Measurements from ENCODE around the gene KIF23. TPM values are rescaled to one million over a fixed set of nuclear protein-coding genes. Genes with fewer than 3 reads are reported as not detected.
"Not testable (repeated sequence)": the region's sequence is repeated elsewhere in the genome, so short reads cannot be mapped to it uniquely, and the experiment has no call there.

KIF23 gene
- total and polyA plus RNA-seq, 8 donors: 3.5 to 69.2 (median 31.0) TPM

GRCh38 chr15:69375151-69375790, 38.9 kb upstream of the KIF23 start:
- Histone ChIP-seq H3K4me1 (no peaks in the 10 kb centered on the region), H3K9me3 (no peaks in the 10 kb centered on the region), H3K27me3 (no peaks in the 10 kb centered on the region), H3K36me3 (no peaks in the 10 kb centered on the region), H3K4me3 (no peak overlapping the region), H3K27ac (no peak overlapping the region)
- no peak for DNase-seq
- TF ChIP-seq CTCF (IDR thresholded peaks at IDR 0.05): no peak
- no peak for ATAC-seq
- intact Hi-C loops (cut with DNase I): no loop called here

DNA sequence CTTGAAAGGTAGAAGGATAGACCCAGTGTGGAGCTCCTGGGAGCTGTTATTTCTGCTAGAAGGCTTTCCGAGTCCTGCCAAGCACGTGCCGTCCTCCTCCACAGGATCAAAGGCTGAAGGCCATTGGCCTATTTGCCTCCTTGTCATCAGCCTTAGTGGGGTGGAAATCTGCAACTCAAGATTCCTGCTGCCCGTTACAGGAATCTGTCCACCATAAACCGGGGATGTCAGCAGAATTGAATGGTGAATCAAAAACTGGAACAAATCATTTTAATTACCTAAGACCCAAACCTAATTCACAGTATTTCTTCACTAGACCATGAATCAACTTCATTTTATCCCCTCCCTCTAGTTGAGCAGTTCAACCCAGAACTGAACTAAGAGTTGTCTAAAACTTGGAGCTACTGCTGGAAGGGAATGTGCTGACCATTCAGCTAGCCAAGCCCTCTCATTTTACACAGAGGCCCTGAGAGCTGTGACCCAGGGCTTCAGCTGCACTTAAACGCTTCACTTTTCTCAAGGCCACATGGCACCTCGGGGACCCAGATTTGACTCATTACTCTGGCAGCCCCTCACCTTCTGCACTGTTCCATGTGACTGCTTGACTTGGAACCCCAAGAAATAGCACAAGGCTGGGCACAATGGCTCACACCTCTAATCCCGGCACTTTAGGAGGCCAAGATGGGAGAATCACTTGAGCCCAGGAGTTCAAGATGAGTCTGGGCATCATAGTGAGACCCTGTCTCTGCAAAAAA, 36.8 kb upstream of the KIF23 start:
- no peaks in the 10 kb centered on the region for H3K4me1 ChIP-seq
- no peaks in the 10 kb centered on the region for H3K9me3 ChIP-seq
- DNase-seq (no peak), ATAC-seq (no peak)
- H3K27ac ChIP-seq: no peak overlapping the region
- H3K36me3 ChIP-seq: no peaks in the 10 kb centered on the region
- H3K4me3 ChIP-seq: no peak overlapping the region
- no peaks in the 10 kb centered on the region for H3K27me3 ChIP-seq
- no peak for TF ChIP-seq CTCF (IDR thresholded peaks at IDR 0.05)
- intact Hi-C loops (cut with DNase I): no loop called here

- H3K27me3 ChIP-seq: no peaks in the 10 kb centered on the region
- DNase-seq (no peak), ATAC-seq (no peak)
- TF ChIP-seq CTCF (IDR thresholded peaks at IDR 0.05): no peak
- no peak overlapping the region for H3K4me3 ChIP-seq
- intact Hi-C loops (cut with DNase I): no loop called here
- H3K36me3 ChIP-seq: no peaks in the 10 kb centered on the region
- no peaks in the 10 kb centered on the region for H3K4me1 ChIP-seq
- H3K9me3 ChIP-seq: no peaks in the 10 kb centered on the region
- no peak overlapping the region for H3K27ac ChIP-seq
Observed at GRCh38 chr15:69380100-69380725, 33.9 kb upstream of the KIF23 start.

DNA sequence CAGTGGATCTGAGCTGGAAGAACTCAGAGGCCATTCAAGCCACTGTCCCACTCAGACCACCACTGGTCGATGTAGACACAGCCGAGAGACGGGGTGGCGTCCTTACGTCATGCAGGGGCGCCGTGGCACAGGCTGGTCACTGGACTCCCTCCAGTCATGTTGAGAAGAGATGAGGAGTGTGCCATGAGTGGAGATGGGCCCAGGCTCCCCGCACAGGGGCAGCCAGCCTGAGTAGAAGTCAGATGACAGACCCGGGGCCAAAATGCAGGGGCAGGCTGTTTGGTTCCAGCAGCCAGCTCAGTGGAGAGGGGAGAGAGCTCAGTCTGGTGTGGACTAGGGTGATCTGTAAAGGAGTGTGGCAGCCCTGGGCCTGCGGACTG, 33.4 kb upstream of the KIF23 start:
- TF ChIP-seq CTCF (IDR thresholded peaks at IDR 0.05): no peak
- ATAC-seq (no peak), DNase-seq (no peak)
- Histone ChIP-seq H3K36me3 (no peaks in the 10 kb centered on the region), H3K27me3 (no peaks in the 10 kb centered on the region), H3K4me1 (no peaks in the 10 kb centered on the region), H3K9me3 (no peaks in the 10 kb centered on the region), H3K27ac (no peak overlapping the region), H3K4me3 (no peak overlapping the region)
- intact Hi-C loops (cut with DNase I): no loop called here

- H3K27ac ChIP-seq; DNase-seq; intact Hi-C loops (cut with DNase I); H3K36me3 ChIP-seq; H3K9me3 ChIP-seq; H3K4me3 ChIP-seq; H3K4me1 ChIP-seq; H3K27me3 ChIP-seq; ATAC-seq: not testable (repeated sequence)
Observed at GRCh38 chr15:69382176-69382575, 32.0 kb upstream of the KIF23 start.

DNA sequence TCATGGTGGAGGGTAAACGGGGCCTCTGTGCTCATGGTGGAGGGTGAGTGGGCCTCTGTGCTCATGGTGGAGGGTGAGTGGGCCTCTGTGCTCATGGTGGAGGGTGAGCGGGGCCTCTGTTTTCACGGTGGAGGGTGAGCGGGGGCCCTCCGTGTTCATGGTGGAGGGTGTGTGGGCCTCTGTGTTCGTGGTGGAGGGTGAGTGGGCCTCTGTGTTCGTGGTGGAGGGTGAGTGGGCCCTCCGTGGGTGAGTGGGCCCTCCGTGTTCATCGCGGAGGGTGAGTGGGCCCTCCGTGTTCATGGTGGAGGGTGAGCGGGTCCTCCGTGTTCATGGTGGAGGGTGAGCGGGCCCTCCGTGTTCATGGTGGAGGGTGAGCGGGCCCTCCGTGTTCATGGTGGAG, 30.1 kb upstream of the KIF23 start:
- H3K27me3 ChIP-seq; ATAC-seq; H3K9me3 ChIP-seq; intact Hi-C loops (cut with DNase I); H3K4me3 ChIP-seq; H3K36me3 ChIP-seq; DNase-seq; H3K27ac ChIP-seq; H3K4me1 ChIP-seq: not testable (repeated sequence)
